Ascending aorta (tissue), 2 donors: ENCODE data around the gene C1QA. TPM values are rescaled to one million over a fixed set of nuclear protein-coding genes. Genes with fewer than 3 reads are reported as not detected.

ENCODE experiments used
- DNase-seq, 2 donors: peaks; one replicate each; pipeline ENCODE4 v3.0.0-alpha.2; 2019; ENCODE audit warnings: low spot score in 2 of 2
- H3K27ac ChIP-seq, 2 donors: fragments of 200-600 bp; sonication (generic); one replicate each; pipeline ENCODE4 v1.5.1; 2016 to 2017; ENCODE audit warnings: mild to moderate bottlenecking in 1 of 2
- H3K27me3 ChIP-seq: fragments of 200-600 bp; sonication (generic); one replicate; pipeline ENCODE4 v1.5.1; 2017
- H3K36me3 ChIP-seq, 2 donors: fragments of 200-600 bp; sonication (generic); one replicate each; pipeline ENCODE4 v1.5.1; 2016
- H3K4me1 ChIP-seq, 2 donors: fragments of 200-600 bp; sonication (generic); one replicate each; pipeline ENCODE4 v1.5.1; 2016 to 2017; ENCODE audit warnings: mild to moderate bottlenecking in 1 of 2
- H3K4me3 ChIP-seq, 2 donors: fragments of 200-600 bp; sonication (generic); one replicate each; pipeline ENCODE4 v1.5.1; 2016 to 2017; ENCODE audit warnings: mild to moderate bottlenecking in 1 of 2
- H3K9me3 ChIP-seq, 2 donors: fragments of 200-600 bp; sonication (generic); one replicate each; pipeline ENCODE4 v1.5.1; 2016
- intact Hi-C: fragments of 100-400 bp; cut with DNase I; formaldehyde crosslinking; loops from one replicate; pipeline ENCODE4 v1.15.1; 2023
- total RNA-seq: library from RNA; depleted of rRNA; stranded (reverse); fragments of >200 nt; gene quantifications from one replicate; pipeline ENCODE4 v1.1.0, GENCODE V29; 2016
- TF ChIP-seq, protein P1 (sequence below), 3 experiments: fragments of 200-600 bp in 2 of 3; fragments of 450-650 bp in 1 of 3; sonication (generic) in 2 of 3; IDR thresholded peaks; one replicate each; pipeline ENCODE4 v1.5.1; 2016 to 2019; ENCODE audit warnings: antibody characterized with exemption in 3 of 3, mild to moderate bottlenecking in 1 of 3, moderate library complexity in 1 of 3

The C1QA gene
- total RNA-seq, 1 donor from 2014 or later: 202 TPM

DNA sequence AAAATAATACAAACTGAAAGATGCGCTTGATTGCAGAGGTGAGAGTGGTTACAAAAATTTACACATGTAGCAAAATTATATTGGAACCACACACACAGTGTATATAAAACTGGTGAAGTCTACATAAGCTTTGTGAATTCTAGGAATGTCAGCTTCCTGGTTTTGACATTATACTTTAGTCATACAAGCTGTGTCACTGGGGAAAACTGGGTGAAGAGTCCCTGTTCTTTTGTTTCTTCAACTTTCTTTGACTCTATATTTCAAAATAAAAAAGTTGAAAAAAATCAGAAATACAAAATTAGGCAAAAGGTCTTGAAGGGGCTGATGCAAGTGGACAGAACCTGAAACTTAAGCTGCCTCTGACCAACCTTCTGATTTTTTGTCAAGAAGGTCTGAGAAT, 10.0 kb downstream of the C1QA start:
- Histone ChIP-seq H3K4me1 (no peaks in the 10 kb centered on the region), H3K27ac (no peak overlapping the region), H3K9me3 (no peaks in the 10 kb centered on the region), H3K36me3 (no peaks in the 10 kb centered on the region), H3K27me3 (no peaks in the 10 kb centered on the region), H3K4me3 (no peak overlapping the region)
- TF ChIP-seq, protein P1, sequence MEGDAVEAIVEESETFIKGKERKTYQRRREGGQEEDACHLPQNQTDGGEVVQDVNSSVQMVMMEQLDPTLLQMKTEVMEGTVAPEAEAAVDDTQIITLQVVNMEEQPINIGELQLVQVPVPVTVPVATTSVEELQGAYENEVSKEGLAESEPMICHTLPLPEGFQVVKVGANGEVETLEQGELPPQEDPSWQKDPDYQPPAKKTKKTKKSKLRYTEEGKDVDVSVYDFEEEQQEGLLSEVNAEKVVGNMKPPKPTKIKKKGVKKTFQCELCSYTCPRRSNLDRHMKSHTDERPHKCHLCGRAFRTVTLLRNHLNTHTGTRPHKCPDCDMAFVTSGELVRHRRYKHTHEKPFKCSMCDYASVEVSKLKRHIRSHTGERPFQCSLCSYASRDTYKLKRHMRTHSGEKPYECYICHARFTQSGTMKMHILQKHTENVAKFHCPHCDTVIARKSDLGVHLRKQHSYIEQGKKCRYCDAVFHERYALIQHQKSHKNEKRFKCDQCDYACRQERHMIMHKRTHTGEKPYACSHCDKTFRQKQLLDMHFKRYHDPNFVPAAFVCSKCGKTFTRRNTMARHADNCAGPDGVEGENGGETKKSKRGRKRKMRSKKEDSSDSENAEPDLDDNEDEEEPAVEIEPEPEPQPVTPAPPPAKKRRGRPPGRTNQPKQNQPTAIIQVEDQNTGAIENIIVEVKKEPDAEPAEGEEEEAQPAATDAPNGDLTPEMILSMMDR (IDR thresholded peaks at IDR 0.05): no peak
- DNase-seq: no peak
- intact Hi-C loops: no loop called here

DNA sequence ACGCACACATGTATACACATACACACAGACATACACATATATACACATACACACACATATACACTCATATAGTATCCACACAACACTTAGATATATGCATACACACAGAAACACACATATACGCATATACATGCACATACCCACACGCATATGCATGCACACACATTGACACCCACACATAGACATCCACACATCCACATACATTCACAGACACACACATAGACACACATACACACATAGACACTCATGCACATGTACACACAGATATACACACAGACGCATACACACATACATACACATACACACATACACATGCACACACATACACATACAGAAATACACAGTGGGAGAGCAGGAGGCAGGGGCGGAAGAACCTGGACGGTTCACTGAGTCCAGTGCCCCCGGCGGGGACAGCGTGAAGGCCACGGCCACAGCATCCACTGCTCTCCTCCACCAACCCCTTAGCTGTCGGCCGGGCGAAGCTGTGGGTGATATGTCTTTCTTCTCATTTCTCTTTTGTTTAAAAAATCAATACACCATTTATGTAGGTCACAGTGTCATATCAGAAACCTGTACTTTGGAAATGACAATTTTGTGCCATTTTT, 13.8 kb downstream of the C1QA start:
- H3K27ac ChIP-seq: no peak overlapping the region

DNA sequence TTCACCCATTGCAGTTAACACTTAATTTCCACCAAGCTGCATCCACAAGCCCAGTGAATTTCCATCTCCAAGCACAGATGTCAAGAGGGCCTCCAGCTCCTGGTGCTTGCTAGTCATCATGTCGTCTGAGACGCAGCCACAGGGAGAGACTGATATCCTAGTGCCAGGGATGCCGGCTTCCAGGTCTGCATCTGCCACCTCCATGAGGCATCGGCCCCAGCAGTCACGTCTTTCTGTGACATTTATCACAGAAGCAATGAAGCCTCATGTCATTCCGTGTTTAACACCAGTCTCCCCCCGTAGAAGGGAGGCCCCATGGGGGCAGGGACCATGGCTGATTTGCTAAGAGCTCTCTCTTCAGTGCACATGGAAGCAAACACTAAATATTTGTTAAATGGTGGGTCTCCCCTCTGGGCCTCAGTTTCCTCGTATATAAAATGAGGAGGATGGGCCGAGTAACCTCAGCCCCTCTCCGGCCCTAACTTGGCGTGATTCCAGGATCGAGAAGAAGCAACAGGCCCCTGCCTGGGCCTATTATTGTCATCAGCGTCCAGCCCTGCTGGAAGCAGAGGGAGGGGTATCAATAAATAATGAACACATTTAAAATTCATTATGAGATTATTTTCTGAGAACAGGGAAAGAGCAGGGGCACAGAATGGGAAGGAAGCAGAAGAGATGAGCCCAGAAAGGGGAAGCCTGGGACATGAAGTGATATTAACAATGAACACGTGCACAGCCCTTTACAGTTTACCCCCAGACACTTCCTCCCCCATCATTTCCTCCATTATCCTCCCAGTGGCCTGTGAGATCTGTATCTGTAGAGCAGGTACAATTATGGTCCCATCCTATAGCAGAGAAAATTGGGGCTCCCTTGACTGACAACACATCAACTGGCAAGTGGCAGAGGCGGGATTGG, 15.8 kb downstream of the C1QA start:
- Histone ChIP-seq H3K27ac (no peak overlapping the region), H3K9me3 (no peaks in the 10 kb centered on the region), H3K27me3 (no peaks in the 10 kb centered on the region), H3K4me3 (no peak overlapping the region), H3K36me3 (no peaks in the 10 kb centered on the region), H3K4me1 (no peaks in the 10 kb centered on the region)
- intact Hi-C loops: no loop called here
- no peak for DNase-seq
- TF ChIP-seq, protein P1 (IDR thresholded peaks at IDR 0.05): no peak

More for the DNA sequence above, 13.8 kb downstream of the C1QA start:
- Histone ChIP-seq H3K36me3 (no peaks in the 10 kb centered on the region), H3K9me3 (no peaks in the 10 kb centered on the region), H3K4me3 (no peak overlapping the region), H3K4me1 (no peaks in the 10 kb centered on the region), H3K27me3 (no peaks in the 10 kb centered on the region)
- TF ChIP-seq, protein P1 (IDR thresholded peaks at IDR 0.05): no peak
- intact Hi-C loops: no loop called here
- DNase-seq: no peak

DNA sequence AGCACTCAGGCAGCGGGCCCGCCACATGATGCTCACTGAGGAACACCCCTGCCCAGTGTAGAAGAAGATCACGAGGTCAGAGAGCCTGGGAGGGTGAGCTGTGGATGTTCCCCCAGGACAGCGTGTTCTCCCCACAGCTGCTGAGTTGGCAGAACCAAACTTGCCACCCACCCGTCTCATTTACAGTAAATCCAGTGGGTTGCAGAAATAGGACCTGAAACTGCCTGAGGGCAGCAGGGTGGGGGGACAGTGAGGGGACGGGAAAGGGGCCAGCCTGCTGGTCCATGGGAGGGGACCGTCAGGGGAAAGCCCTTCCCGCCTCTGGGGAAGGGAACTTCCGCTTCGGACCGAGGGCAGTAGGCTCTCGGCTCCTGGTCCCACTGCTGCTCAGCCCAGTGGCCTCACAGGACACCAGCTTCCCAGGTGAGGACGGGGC, 16.5 kb downstream of the C1QA start, which contains the start of gene C1QB:
C1QB (plus strand) TSS at position 356 of the 436 bp plus-strand sequence. CDS start 6,227 bp downstream, outside the sequence.
- Histone ChIP-seq H3K27ac (no peak within 1 kb of the TSS), H3K27me3 (no peaks in the 10 kb centered on the region), H3K36me3 (no peaks in the 10 kb centered on the region), H3K4me1 (no peaks in the 10 kb centered on the region), H3K4me3 (peak within 1 kb of the TSS; percentile 8 to 49), H3K9me3 (no peaks in the 10 kb centered on the region)
- intact Hi-C loops: no loop called here
- TF ChIP-seq, protein P1 (IDR thresholded peaks at IDR 0.05): no peak
- peak; percentile 38 to 73 for DNase-seq

DNA sequence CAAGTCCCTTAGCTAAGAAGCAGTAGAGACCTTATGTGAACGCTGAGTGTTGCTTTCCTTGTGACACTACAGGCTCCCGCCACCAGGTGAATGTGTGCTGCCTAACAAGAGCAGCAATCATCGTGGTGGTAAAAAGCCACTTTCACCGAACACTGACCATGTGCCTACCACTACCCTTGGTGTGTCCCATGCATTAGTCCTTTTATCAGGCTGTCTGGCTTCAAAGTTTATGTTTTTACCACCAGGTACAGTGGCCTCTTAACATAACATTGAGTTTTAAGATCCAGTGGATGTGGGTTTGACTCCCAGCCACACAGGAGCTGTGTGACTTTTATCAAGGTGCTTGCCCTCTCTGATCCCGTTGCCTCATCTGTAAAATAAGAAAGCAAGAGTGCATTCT, 18.3 kb downstream of the C1QA start:
- intact Hi-C loops: no loop called here
- Histone ChIP-seq H3K36me3 (no peaks in the 10 kb centered on the region), H3K27ac (no peak overlapping the region), H3K4me3 (peak overlapping the region in 1 of 2 donors; percentile 49), H3K27me3 (no peaks in the 10 kb centered on the region), H3K9me3 (no peaks in the 10 kb centered on the region), H3K4me1 (no peaks in the 10 kb centered on the region)
- DNase-seq: no peak
- TF ChIP-seq, protein P1 (IDR thresholded peaks at IDR 0.05): no peak
